Brain microvascular endothelial cell (primary cell): ENCODE data around the gene SUV39H2.

ENCODE experiments used
- DNase-seq: peaks from one replicate; pipeline ENCODE4 v3.0.0-alpha.2; 2020
- H3K27ac ChIP-seq: fragments of 250-450 bp; sonication (Bioruptor Pico); 2 replicates; pipeline ENCODE4 v1.5.1; 2020; ENCODE audit warnings: mild to moderate bottlenecking, moderate library complexity
- H3K27me3 ChIP-seq: fragments of 250-450 bp; sonication (Bioruptor Pico); replicated peaks from 2 replicates; pipeline ENCODE4 v1.5.1; 2020; ENCODE audit warnings: mild to moderate bottlenecking
- H3K36me3 ChIP-seq: fragments of 250-450 bp; sonication (Bioruptor Pico); replicated peaks from 2 replicates; pipeline ENCODE4 v1.5.1; 2020; ENCODE audit warnings: mild to moderate bottlenecking
- H3K4me3 ChIP-seq: 2 replicates; pipeline ENCODE4 v1.5.1; 2011; ENCODE audit warnings: low read depth, mild to moderate bottlenecking, control low read depth, low read length, moderate library complexity
- in situ Hi-C: cut with HindIII; loops from 2 replicates; pipeline ENCODE4 v1.10.0; 2017; ENCODE audit warnings: low sequenced_read_pairs, low pct_ligation_motif_present
- TF ChIP-seq, protein P1 (sequence below): IDR thresholded peaks from 2 replicates; pipeline ENCODE4 v1.5.1; 2011; ENCODE audit warnings: low read depth, mild to moderate bottlenecking, moderate library complexity, low read length, control low read depth, inconsistent platforms; ENCODE audit errors: missing control alignments

SUV39H2 gene

DNA sequence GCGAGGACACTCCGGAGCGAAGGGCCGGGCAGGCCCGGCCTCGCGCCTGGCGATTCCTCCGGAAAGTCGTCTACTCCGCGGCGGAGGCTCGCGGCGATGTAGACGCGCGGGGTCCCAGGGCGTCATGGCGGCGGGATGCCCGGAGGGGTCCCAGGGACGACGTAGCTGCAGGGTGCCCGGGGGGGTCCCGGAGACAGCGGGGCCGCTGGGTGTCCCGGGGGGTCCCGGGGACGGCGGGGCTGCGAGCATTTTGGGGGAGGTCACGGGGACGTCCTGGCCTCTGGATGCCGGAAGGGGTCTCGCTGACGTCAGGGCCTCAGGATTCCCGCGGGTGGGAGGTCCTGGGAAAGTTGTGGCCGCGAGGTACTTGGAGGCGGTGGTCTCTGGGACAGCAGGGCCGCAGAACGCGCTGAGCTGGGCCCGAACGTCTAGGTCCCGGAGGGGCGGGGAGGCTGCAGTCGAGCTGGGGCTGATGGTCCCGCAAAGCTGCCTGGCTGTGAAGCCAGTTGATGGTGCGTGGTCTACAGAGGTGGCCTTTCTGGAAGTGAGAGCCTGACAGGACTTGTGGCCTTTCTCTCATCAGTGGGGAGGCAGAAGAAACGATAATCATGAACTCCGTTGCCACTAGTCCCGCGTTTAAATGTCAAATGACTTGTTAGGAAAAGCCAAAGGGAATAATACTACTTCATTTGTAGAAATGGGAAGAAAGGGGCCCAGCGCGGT, 39.9 kb upstream of the SUV39H2 start:
- TF ChIP-seq, protein P1, sequence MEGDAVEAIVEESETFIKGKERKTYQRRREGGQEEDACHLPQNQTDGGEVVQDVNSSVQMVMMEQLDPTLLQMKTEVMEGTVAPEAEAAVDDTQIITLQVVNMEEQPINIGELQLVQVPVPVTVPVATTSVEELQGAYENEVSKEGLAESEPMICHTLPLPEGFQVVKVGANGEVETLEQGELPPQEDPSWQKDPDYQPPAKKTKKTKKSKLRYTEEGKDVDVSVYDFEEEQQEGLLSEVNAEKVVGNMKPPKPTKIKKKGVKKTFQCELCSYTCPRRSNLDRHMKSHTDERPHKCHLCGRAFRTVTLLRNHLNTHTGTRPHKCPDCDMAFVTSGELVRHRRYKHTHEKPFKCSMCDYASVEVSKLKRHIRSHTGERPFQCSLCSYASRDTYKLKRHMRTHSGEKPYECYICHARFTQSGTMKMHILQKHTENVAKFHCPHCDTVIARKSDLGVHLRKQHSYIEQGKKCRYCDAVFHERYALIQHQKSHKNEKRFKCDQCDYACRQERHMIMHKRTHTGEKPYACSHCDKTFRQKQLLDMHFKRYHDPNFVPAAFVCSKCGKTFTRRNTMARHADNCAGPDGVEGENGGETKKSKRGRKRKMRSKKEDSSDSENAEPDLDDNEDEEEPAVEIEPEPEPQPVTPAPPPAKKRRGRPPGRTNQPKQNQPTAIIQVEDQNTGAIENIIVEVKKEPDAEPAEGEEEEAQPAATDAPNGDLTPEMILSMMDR: no peak
- H3K36me3 ChIP-seq: peaks cover 25% of the 10 kb centered on the region
- in situ Hi-C loops: no loop called here
- DNase-seq: peak; percentile 5
- no peaks in the 10 kb centered on the region for H3K27me3 ChIP-seq
- peak overlapping the region; percentile 72 for H3K27ac ChIP-seq
- H3K4me3 ChIP-seq: peak overlapping the region; percentile 95

DNA sequence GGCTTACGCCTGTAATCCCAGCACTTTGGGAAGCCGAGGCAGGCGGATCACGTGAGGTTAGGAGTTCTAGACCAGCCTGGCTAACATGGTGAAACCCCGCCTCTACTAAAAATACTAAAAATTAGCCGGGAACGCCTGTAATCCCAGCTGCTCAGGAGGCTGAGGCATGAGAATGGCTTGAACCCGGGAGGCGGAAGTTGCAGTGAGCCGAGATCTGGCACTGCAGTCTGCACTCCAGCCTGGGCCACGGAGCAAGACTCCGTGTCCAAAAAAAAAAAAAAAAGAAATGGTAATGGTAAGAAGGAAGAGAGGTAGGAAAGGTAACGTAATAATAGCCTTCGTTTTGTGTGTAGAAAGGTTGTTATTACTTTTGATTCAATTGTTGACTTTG, 39.4 kb upstream of the SUV39H2 start:
- Histone ChIP-seq H3K27ac (peak overlapping the region; percentile 72), H3K4me3 (peak overlapping the region; percentile 95), H3K36me3 (peaks cover 30% of the 10 kb centered on the region), H3K27me3 (no peaks in the 10 kb centered on the region)
- TF ChIP-seq, protein P1: no peak
- peak; percentile 22 for DNase-seq
- in situ Hi-C loops: no loop called here

DNA sequence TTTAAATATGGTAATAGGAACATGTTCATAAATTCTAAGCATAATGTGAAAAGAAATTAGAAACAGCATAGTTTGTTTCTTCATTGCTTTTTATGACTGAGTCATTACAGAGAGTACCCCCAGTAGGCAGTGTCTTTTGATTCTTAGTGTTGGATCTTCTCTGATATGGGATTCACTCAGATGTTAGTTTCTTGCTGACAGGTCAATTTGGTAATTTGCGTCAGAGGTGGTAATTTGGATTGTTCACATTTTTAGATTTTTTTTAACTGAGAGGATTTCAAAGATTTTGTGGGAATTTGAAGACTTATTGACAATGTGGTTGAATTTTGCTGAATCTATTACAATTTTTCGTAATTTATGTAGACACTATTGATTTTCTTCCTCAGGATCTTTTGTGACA, 38.5 kb upstream of the SUV39H2 start:
- in situ Hi-C loops: no loop called here
- no peak for DNase-seq
- TF ChIP-seq, protein P1: no peak
- peaks cover 33% of the 10 kb centered on the region for H3K36me3 ChIP-seq
- H3K4me3 ChIP-seq: no peak overlapping the region
- H3K27me3 ChIP-seq: no peaks in the 10 kb centered on the region
- H3K27ac ChIP-seq: no peak overlapping the region

DNA sequence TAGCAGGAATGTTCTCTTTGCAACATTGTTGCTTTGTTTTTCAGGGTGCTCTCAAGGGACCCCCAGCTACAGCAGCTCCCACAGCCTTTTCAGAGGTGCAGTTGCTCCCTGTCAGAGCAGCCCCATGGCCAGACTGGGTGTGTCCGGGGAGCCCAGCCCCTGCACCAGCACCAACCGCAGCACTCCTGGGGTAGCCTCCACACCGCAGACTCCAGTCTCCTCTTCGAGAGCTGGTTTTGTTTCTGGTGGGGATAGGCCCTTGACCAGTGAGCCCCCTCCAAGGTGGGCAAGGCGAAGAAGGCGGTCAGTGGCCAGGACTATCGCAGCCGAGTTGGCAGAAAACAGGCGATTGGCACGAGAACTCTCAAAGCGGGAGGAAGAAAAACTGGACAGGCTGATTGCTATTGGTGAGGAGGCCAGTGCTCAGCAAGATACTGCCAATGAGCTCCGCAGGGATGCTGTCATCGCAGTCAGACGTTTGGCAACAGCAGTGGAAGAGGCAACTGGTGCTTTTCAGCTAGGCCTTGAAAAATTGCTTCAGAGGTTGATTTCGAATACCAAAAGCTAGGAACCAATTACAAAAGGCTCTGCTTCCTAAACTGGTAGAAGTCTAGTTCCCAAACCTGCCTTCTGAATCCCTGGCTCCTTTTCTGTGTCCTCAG, 35.2 kb upstream of the SUV39H2 start:
- in situ Hi-C loops: no loop called here
- no peak overlapping the region for H3K4me3 ChIP-seq
- H3K27me3 ChIP-seq: no peaks in the 10 kb centered on the region
- H3K36me3 ChIP-seq: peaks cover 33% of the 10 kb centered on the region
- no peak overlapping the region for H3K27ac ChIP-seq
- TF ChIP-seq, protein P1: no peak
- DNase-seq: no peak

DNA sequence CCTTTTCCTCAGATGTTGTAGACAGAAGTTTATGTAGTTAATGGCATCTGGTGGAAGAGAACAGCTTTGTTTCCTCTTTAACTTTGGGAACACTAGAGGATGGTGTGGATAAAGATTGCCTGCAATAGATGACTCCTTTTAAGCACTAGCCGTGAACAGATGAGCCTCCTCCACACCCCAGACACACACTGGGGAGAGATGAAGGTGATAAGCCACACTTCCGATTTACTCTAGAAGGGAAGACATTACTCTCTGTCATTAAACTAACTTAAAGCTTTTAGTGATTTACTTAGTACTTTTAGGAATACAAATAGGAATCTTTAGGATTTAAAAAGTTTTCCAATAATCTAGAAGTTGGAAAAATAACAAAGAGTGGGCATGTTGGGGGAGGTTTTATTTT, 33.7 kb upstream of the SUV39H2 start:
- Histone ChIP-seq H3K4me3 (no peak overlapping the region), H3K36me3 (peaks cover 33% of the 10 kb centered on the region), H3K27me3 (no peaks in the 10 kb centered on the region), H3K27ac (no peak overlapping the region)
- TF ChIP-seq, protein P1: no peak
- no peak for DNase-seq
- in situ Hi-C loops: no loop called here

DNA sequence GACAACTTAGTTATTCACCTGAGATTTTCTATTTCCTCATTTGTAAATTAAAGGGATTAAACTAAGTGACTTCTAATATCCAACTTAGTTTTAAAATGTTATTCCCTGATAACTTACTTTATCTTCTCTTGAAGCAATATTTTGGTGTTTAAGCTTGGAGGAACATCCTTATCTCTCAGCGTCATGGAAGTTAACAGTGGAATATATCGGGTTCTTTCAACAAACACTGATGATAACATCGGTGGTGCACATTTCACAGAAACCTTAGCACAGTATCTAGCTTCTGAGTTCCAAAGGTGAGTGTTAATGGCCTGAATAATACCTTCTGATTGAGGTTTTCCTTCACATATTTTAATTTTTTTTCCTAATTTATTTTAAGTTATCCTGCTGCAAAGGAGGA, 26.4 kb upstream of the SUV39H2 start:
- peaks cover 3% of the 10 kb centered on the region for H3K36me3 ChIP-seq
- no peaks in the 10 kb centered on the region for H3K27me3 ChIP-seq
- DNase-seq: no peak
- H3K27ac ChIP-seq: no peak overlapping the region
- TF ChIP-seq, protein P1: no peak
- no peak overlapping the region for H3K4me3 ChIP-seq
- in situ Hi-C loops: no loop called here
